Measurements from ENCODE around the gene MVP. TPM values are rescaled to one million over a fixed set of nuclear protein-coding genes. Genes with fewer than 3 reads are reported as not detected.

MVP gene
- total and polyA plus RNA-seq, 7 donors, result 17.6 to 75.9 (median 34.3) TPM

DNA sequence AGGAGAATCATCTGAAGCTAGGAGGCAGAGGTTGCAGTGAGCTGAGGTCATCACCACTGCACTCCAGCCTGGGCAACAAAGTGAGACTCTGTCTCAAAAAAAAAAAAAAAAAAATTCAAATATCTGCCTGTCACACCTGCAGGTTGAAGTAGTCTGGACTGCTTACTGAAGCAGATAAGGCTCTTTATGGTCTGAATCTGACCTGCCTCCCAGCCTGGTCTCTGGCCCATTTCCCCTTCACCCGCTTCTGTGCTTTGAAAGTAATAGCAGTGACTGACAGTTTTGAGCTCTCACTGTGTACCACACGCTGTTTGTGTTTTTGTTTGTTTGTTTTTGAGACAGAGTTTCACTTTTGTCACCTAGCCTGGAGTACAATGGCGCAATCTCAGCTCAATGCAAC is 73.3 kb downstream of the MVP start:
- DNase-seq (no peak), ATAC-seq (no peak)
- intact Hi-C loops (cut with DNase I), result no loop called here
- no peak overlapping the region for H3K4me3 ChIP-seq
- H3K36me3 ChIP-seq (ENCODE audit: insufficient read depth in 1 of 2, low read depth in 1 of 2), result no peaks in the 10 kb centered on the region
- H3K4me1 ChIP-seq, result no peaks in the 10 kb centered on the region
- TF ChIP-seq, protein P1, sequence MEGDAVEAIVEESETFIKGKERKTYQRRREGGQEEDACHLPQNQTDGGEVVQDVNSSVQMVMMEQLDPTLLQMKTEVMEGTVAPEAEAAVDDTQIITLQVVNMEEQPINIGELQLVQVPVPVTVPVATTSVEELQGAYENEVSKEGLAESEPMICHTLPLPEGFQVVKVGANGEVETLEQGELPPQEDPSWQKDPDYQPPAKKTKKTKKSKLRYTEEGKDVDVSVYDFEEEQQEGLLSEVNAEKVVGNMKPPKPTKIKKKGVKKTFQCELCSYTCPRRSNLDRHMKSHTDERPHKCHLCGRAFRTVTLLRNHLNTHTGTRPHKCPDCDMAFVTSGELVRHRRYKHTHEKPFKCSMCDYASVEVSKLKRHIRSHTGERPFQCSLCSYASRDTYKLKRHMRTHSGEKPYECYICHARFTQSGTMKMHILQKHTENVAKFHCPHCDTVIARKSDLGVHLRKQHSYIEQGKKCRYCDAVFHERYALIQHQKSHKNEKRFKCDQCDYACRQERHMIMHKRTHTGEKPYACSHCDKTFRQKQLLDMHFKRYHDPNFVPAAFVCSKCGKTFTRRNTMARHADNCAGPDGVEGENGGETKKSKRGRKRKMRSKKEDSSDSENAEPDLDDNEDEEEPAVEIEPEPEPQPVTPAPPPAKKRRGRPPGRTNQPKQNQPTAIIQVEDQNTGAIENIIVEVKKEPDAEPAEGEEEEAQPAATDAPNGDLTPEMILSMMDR (IDR thresholded peaks at IDR 0.05), result no peak
- H3K27me3 ChIP-seq (ENCODE audit: insufficient read depth in 3 of 3, low read length in 2 of 3), result peaks cover 0 to 17% (median 2%) of the 10 kb centered on the region in 3 donors
- no peak overlapping the region for H3K27ac ChIP-seq
- 83 to 89% (median 88%) methylated on average over 3 of the region's 3 CpGs for WGBS, 3 donors
- no peaks in the 10 kb centered on the region for H3K9me3 ChIP-seq

DNA sequence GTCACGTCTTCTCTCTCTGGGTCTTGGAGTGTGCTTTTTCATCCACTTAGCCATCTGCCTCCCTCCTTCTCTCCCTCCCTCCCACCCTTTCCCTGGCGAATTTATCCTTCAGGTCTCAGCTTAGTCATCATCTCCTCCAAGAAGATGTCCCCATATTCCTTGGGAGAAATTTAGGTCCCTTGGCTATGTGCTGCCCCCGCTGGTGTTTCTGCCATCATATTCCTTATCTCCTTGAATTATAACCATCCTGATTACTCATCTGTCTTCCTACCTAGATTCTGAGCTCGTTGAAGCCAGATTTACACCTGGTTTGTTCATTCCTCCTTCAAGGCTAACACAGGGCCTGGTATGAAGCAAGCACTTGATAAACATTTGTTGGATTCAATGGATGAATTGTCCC is 74.1 kb downstream of the MVP start:
- ATAC-seq, result no peak
- H3K9me3 ChIP-seq, result no peaks in the 10 kb centered on the region
- intact Hi-C loops (cut with DNase I), result no loop called here
- WGBS, 3 donors, result 66 to 79% (median 72%) methylated on average over 4 of the region's 4 CpGs
- H3K36me3 ChIP-seq (ENCODE audit: insufficient read depth in 1 of 2, low read depth in 1 of 2), result no peaks in the 10 kb centered on the region
- H3K27ac ChIP-seq, result no peak overlapping the region
- H3K27me3 ChIP-seq (ENCODE audit: insufficient read depth in 3 of 3, low read length in 2 of 3), result peaks cover 0 to 23% (median 2%) of the 10 kb centered on the region in 3 donors
- no peak overlapping the region for H3K4me3 ChIP-seq
- DNase-seq, result no peak
- H3K4me1 ChIP-seq, result no peaks in the 10 kb centered on the region
- TF ChIP-seq, protein P1 (IDR thresholded peaks at IDR 0.05), result no peak

DNA sequence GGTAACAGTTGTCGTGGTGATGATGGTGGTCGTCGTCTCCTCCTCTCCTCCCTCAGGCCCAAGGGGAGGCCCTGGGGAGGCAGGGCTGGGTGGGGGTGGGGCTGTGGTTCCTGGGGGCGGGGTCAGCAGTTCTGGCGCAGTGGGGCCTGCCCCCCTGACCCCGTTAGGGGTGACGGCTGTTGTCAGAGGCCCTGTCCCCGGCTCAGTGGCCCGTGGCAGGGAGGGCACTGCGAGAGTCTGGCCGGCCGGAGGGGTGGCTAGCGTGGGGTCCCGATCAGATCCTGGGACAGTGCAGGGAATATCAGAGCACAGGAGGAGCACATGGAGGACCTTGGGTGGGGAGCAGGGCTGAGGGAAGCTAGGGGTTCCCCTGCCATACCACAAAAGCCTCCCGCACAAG is 76.6 kb downstream of the MVP start:
- H3K4me1 ChIP-seq, result no peaks in the 10 kb centered on the region
- no peaks in the 10 kb centered on the region for H3K36me3 ChIP-seq (ENCODE audit: insufficient read depth in 1 of 2, low read depth in 1 of 2)
- no peaks in the 10 kb centered on the region for H3K9me3 ChIP-seq
- no peak overlapping the region for H3K4me3 ChIP-seq
- no peak overlapping the region for H3K27ac ChIP-seq
- intact Hi-C loops (cut with DNase I), result no loop called here
- ATAC-seq, result no peak
- 21 to 37% (median 28%) methylated on average over 13 to 15 of the region's 15 CpGs for WGBS, 3 donors
- H3K27me3 ChIP-seq (ENCODE audit: insufficient read depth in 3 of 3, low read length in 2 of 3), result peaks cover 0 to 46% (median 12%) of the 10 kb centered on the region in 3 donors
- TF ChIP-seq, protein P1 (IDR thresholded peaks at IDR 0.05), result no peak
- peak in 1 of 2 donors; percentile 24 for DNase-seq

DNA sequence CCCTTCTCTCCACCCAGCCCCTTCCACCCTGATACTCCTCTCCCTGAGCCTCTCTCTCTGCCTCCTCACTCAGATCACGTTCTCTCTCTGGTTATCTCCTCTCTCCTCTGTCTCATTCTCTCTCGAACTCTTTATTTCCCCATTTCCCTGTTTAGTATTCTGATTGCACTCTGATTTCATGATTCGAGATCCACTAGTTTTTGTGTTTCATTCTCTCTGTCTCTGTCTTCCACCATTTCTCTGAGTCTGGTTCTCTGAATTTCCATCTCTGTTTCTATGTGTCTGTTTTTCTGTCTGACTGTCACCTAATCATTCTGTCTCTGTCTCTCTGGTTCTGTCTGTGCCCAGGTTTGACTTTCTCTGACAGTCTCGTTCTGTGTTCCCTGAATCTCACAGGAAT is 77.1 kb downstream of the MVP start:
- intact Hi-C loops (cut with DNase I), result no loop called here
- H3K27me3 ChIP-seq (ENCODE audit: insufficient read depth in 3 of 3, low read length in 2 of 3), result peaks cover 0 to 46% (median 12%) of the 10 kb centered on the region in 3 donors
- DNase-seq, result no peak
- no peak for ATAC-seq
- no peak overlapping the region for H3K4me3 ChIP-seq
- H3K36me3 ChIP-seq (ENCODE audit: insufficient read depth in 1 of 2, low read depth in 1 of 2), result no peaks in the 10 kb centered on the region
- H3K27ac ChIP-seq, result no peak overlapping the region
- TF ChIP-seq, protein P1 (IDR thresholded peaks at IDR 0.05), result no peak
- no peaks in the 10 kb centered on the region for H3K4me1 ChIP-seq
- 21 to 58% (median 48%) methylated on average over 4 of the region's 4 CpGs for WGBS, 3 donors
- H3K9me3 ChIP-seq, result no peaks in the 10 kb centered on the region

Other genes starting within 250 kb of the MVP start
- gene SPN, start 157.2 kb upstream of the MVP start, total RNA-seq, result 1 to 10 TPM in 1 of 4 donors, under 1 TPM in 3; 0.54 to 1.5 (median 0.65) TPM
- gene SPN, start 157.2 kb upstream of the MVP start, polyA plus RNA-seq, result under 1 TPM; 0.13 to 0.25 (median 0.22) TPM
- 1 to 10 TPM; 2.3 to 9.9 (median 3.0) TPM for gene QPRT, start 141.3 kb upstream of the MVP start, total RNA-seq
- gene QPRT, start 141.3 kb upstream of the MVP start, polyA plus RNA-seq, result 1 to 10 TPM in 1 of 3 donors, under 1 TPM in 2; 0.75 to 1.4 (median 0.96) TPM
- under 1 TPM; 0.24 to 0.57 (median 0.46) TPM for gene C16orf54, start 74.5 kb upstream of the MVP start, total RNA-seq
- under 1 TPM; 0.03 to 0.04 (median 0.03) TPM for gene C16orf54, start 74.5 kb upstream of the MVP start, polyA plus RNA-seq
- gene ZG16, start 42.2 kb upstream of the MVP start, total RNA-seq, result not detected
- under 1 TPM; 0.01 to 0.03 (median 0.01) TPM for gene ZG16, start 42.2 kb upstream of the MVP start, polyA plus RNA-seq
- 10 to 100 TPM; 12.6 to 23.8 (median 14.3) TPM for gene KIF22, start 29.7 kb upstream of the MVP start, total RNA-seq
- gene KIF22, start 29.7 kb upstream of the MVP start, polyA plus RNA-seq, result 10 to 100 TPM; 13.4 to 15.5 (median 15.5) TPM
- gene MAZ, start 13.9 kb upstream of the MVP start, total RNA-seq, result 100 to 1,000 TPM; 112 to 161 (median 125) TPM
- gene MAZ, start 13.9 kb upstream of the MVP start, polyA plus RNA-seq, result 100 to 1,000 TPM in 2 of 3 donors, 10 to 100 TPM in 1; 94.9 to 193 (median 131) TPM
- 1 to 10 TPM in 1 of 4 donors, under 1 TPM in 3; 0.22 to 1.8 (median 0.75) TPM for gene PRRT2, start 8.3 kb upstream of the MVP start, total RNA-seq
- under 1 TPM; 0.17 to 0.44 (median 0.18) TPM for gene PRRT2, start 8.3 kb upstream of the MVP start, polyA plus RNA-seq
- 10 to 100 TPM in 3 of 4 donors, 1 to 10 TPM in 1; 9.4 to 14.2 (median 11.0) TPM for gene PAGR1, start 4.3 kb upstream of the MVP start, total RNA-seq
- 10 to 100 TPM; 19.8 to 36.8 (median 35.5) TPM for gene PAGR1, start 4.3 kb upstream of the MVP start, polyA plus RNA-seq
- 10 to 100 TPM; 24.7 to 36.4 (median 32.3) TPM for gene CDIPT, start 42.8 kb downstream of the MVP start, total RNA-seq
- gene CDIPT, start 42.8 kb downstream of the MVP start, polyA plus RNA-seq, result 10 to 100 TPM; 33.3 to 54.3 (median 38.5) TPM
- gene SEZ6L2, start 79.1 kb downstream of the MVP start, total RNA-seq, result under 1 TPM; 0.17 to 0.86 (median 0.34) TPM
- under 1 TPM; 0.05 to 0.23 (median 0.11) TPM for gene SEZ6L2, start 79.1 kb downstream of the MVP start, polyA plus RNA-seq
- gene ASPHD1, start 80.0 kb downstream of the MVP start, total RNA-seq, result under 1 TPM in 2 of 4 donors, not detected in 2; 0.17 to 0.23 TPM
- gene ASPHD1, start 80.0 kb downstream of the MVP start, polyA plus RNA-seq, result under 1 TPM in 2 of 3 donors, not detected in 1; 0.04 to 0.12 TPM
- gene KCTD13, start 105.8 kb downstream of the MVP start, total RNA-seq, result 1 to 10 TPM; 3.3 to 5.4 (median 4.1) TPM
- gene KCTD13, start 105.8 kb downstream of the MVP start, polyA plus RNA-seq, result 1 to 10 TPM; 2.2 to 5.4 (median 5.1) TPM
- gene TMEM219, start 141.6 kb downstream of the MVP start, total RNA-seq, result 10 to 100 TPM; 39.6 to 64.5 (median 50.3) TPM
- gene TMEM219, start 141.6 kb downstream of the MVP start, polyA plus RNA-seq, result 10 to 100 TPM; 53.7 to 80.7 (median 60.4) TPM
- gene TAOK2, start 153.4 kb downstream of the MVP start, total RNA-seq, result 10 to 100 TPM; 18.6 to 28.6 (median 22.0) TPM
- 10 to 100 TPM; 15.7 to 30.2 (median 21.8) TPM for gene TAOK2, start 153.4 kb downstream of the MVP start, polyA plus RNA-seq
- 10 to 100 TPM; 18.9 to 22.0 (median 20.7) TPM for gene HIRIP3, start 175.2 kb downstream of the MVP start, total RNA-seq
- gene HIRIP3, start 175.2 kb downstream of the MVP start, polyA plus RNA-seq, result 10 to 100 TPM; 18.5 to 62.5 (median 23.1) TPM
- 10 to 100 TPM; 30.5 to 43.3 (median 34.1) TPM for gene INO80E, start 175.8 kb downstream of the MVP start, total RNA-seq
- gene INO80E, start 175.8 kb downstream of the MVP start, polyA plus RNA-seq, result 10 to 100 TPM; 59.8 to 86.9 (median 77.3) TPM
- under 1 TPM in 2 of 4 donors, not detected in 2; 0.11 to 0.51 TPM for gene DOC2A, start 190.6 kb downstream of the MVP start, total RNA-seq
- gene DOC2A, start 190.6 kb downstream of the MVP start, polyA plus RNA-seq, result under 1 TPM; 0.13 to 0.20 (median 0.15) TPM
- gene C16orf92, start 202.7 kb downstream of the MVP start, total RNA-seq, result not detected
- not detected for gene C16orf92, start 202.7 kb downstream of the MVP start, polyA plus RNA-seq
- gene TLCD3B, start 210.8 kb downstream of the MVP start, total RNA-seq, result 1 to 10 TPM in 1 of 4 donors, under 1 TPM in 3; 0.17 to 1.9 (median 0.23) TPM
- under 1 TPM; 0.13 to 0.62 (median 0.17) TPM for gene TLCD3B, start 210.8 kb downstream of the MVP start, polyA plus RNA-seq
- 1,000 to 10,000 TPM; 5,088 to 7,531 (median 6,001) TPM for gene ALDOA, start 245.3 kb downstream of the MVP start, total RNA-seq
- over 10,000 TPM in 1 of 3 donors, 1,000 to 10,000 TPM in 2; 4,532 to 12,458 (median 6,880) TPM for gene ALDOA, start 245.3 kb downstream of the MVP start, polyA plus RNA-seq